GM23338 (cell line): Measurements from ENCODE around the gene HTRA2. TPM values are rescaled to one million over a fixed set of nuclear protein-coding genes. Genes with fewer than 3 reads are reported as not detected.

Source experiments
- ATAC-seq: fragments of 200-7000 bp; cut with Tn5 transposase; 3 replicates; pipeline ENCODE4 v1.9.1; 2020
- DNase-seq: peaks from one replicate; pipeline ENCODE4 v3.0.0-alpha.2; 2015; ENCODE audit warnings: low spot score
- H2AFZ ChIP-seq: fragments of 200-600 bp; sonication (generic); 2 replicates; pipeline ENCODE4 v1.8.0; 2016; ENCODE audit warnings: antibody characterized with exemption, mild to moderate bottlenecking, moderate library complexity
- H3F3A ChIP-seq: fragments of 200-600 bp; sonication (generic); replicated peaks from 2 replicates; pipeline ENCODE4 v1.8.0; 2017; ENCODE audit warnings: antibody characterized with exemption, mixed run types, low read depth
- H3K27ac ChIP-seq: fragments of 200-600 bp; sonication (generic); 2 replicates; pipeline ENCODE4 v1.6.1; 2016; ENCODE audit warnings: low read depth
- H3K27me3 ChIP-seq: fragments of 200-600 bp; sonication (generic); 2 replicates; pipeline ENCODE4 v1.8.0; 2016; ENCODE audit warnings: mild to moderate bottlenecking, mixed run types, moderate library complexity; ENCODE audit not compliant: insufficient read depth
- H3K36me3 ChIP-seq: fragments of 200-600 bp; sonication (generic); 2 replicates; pipeline ENCODE4 v1.8.0; 2016; ENCODE audit warnings: mild to moderate bottlenecking; ENCODE audit not compliant: insufficient read depth
- H3K4me1 ChIP-seq: fragments of 200-600 bp; sonication (generic); 2 replicates; pipeline ENCODE4 v1.8.0; 2016; ENCODE audit warnings: mild to moderate bottlenecking, moderate library complexity; ENCODE audit not compliant: insufficient read depth
- H3K4me2 ChIP-seq: fragments of 200-600 bp; sonication (generic); 2 replicates; pipeline ENCODE4 v1.7.1; 2017; ENCODE audit warnings: mixed run types
- H3K4me3 ChIP-seq: fragments of 200-600 bp; sonication (generic); 2 replicates; pipeline ENCODE4 v1.6.1; 2016; ENCODE audit warnings: mixed run types
- H3K79me2 ChIP-seq: fragments of 200-600 bp; sonication (generic); replicated peaks from 2 replicates; pipeline ENCODE4 v1.8.0; 2017; ENCODE audit warnings: mild to moderate bottlenecking; ENCODE audit not compliant: insufficient read depth
- H3K9me2 ChIP-seq: fragments of 200-600 bp; sonication (generic); 2 replicates; pipeline ENCODE4 v1.8.0; 2017; ENCODE audit not compliant: insufficient read depth
- H4K20me1 ChIP-seq: fragments of 200-600 bp; sonication (generic); replicated peaks from 2 replicates; pipeline ENCODE4 v1.8.0; 2017; ENCODE audit warnings: mild to moderate bottlenecking; ENCODE audit not compliant: insufficient read depth
- H3K27ac Mint-ChIP-seq: 2 replicates; pipeline ENCODE4 v1.8.0; 2020; ENCODE audit warnings: inconsistent platforms, mild to moderate bottlenecking, moderate library complexity, mixed read lengths
- H3K27me3 Mint-ChIP-seq: 3 replicates; pipeline ENCODE4 v1.8.0; 2022; ENCODE audit warnings: low read depth, mild to moderate bottlenecking, moderate library complexity, mixed read lengths, inconsistent platforms; ENCODE audit not compliant: insufficient read depth, poor library complexity
- H3K36me3 Mint-ChIP-seq: 3 replicates; pipeline ENCODE4 v1.8.0; 2021; ENCODE audit warnings: low read depth, mild to moderate bottlenecking, inconsistent platforms, moderate library complexity, mixed read lengths
- H3K4me1 Mint-ChIP-seq: 3 replicates; pipeline ENCODE4 v1.8.0; 2020; ENCODE audit warnings: mild to moderate bottlenecking, inconsistent platforms, mixed read lengths
- H3K4me3 Mint-ChIP-seq: 3 replicates; pipeline ENCODE4 v1.8.0; 2021; ENCODE audit warnings: moderate library complexity, mild to moderate bottlenecking, inconsistent platforms, mixed read lengths
- H3K9me3 Mint-ChIP-seq: 3 replicates; pipeline ENCODE4 v1.8.0; 2020; ENCODE audit warnings: moderate library complexity, mild to moderate bottlenecking, inconsistent platforms, mixed read lengths
- CTCF ChIP-seq, 2 experiments: fragments of 200-600 bp in 1 of 2; sonication (generic) in 1 of 2; conservative IDR thresholded peaks; 2 replicates each; pipeline versions ENCODE4 v1.5.1 to v1.6.1; 2016 to 2017; ENCODE audit warnings: antibody characterized with exemption in 2 of 2, low read depth in 2 of 2, mild to moderate bottlenecking in 2 of 2, moderate library complexity in 1 of 2
- ETS1 ChIP-seq: IDR thresholded peaks from 2 replicates; pipeline ENCODE4 v1.6.1; 2016; ENCODE audit warnings: antibody characterized with exemption
- EZH2 ChIP-seq: fragments of 200-600 bp; sonication (generic); IDR thresholded peaks from one replicate; pipeline ENCODE4 v1.8.0; 2017; ENCODE audit warnings: antibody characterized with exemption, mild to moderate bottlenecking, low read depth; ENCODE audit not compliant: unreplicated experiment
- JUNB ChIP-seq: IDR thresholded peaks from one replicate; pipeline ENCODE4 v1.6.1; 2016; ENCODE audit warnings: antibody characterized with exemption; ENCODE audit not compliant: unreplicated experiment
- NANOG ChIP-seq: IDR thresholded peaks from 2 replicates; pipeline ENCODE4 v1.6.1; 2016; ENCODE audit warnings: antibody characterized with exemption, borderline replicate concordance
- ZNF114 ChIP-seq: fragments of 250-450 bp; sonication (Bioruptor Pico); IDR thresholded peaks from 2 replicates; pipeline ENCODE4 v1.5.0; 2020; ENCODE audit warnings: mild to moderate bottlenecking, moderate library complexity
- ZNF462 ChIP-seq: fragments of 250-450 bp; sonication (Bioruptor Pico); IDR thresholded peaks from 2 replicates; pipeline ENCODE4 v1.5.0; 2020; ENCODE audit warnings: mild to moderate bottlenecking, moderate library complexity
- polyA plus RNA-seq: library from polyadenylated mRNA; unstranded; fragments of >200 nt; fragmentation: Nextera tagmentation; extraction: Ambion mirVana; gene quantifications from 2 replicates; pipeline ENCODE4 v1.2.1, GENCODE V29; 2016
- total RNA-seq: library from RNA; depleted of rRNA; stranded (reverse); fragments of >200 nt; shearing (Covaris generic); gene quantifications from 2 replicates; pipeline ENCODE4 v1.2.3, GENCODE V29; 2014

HTRA2 gene
- total and polyA plus RNA-seq, 2 experiments from 2014 or later: 17.8 to 19.7 TPM

- TF ChIP-seq ETS1: no peak
- no peak for TF ChIP-seq NANOG
- TF ChIP-seq JUNB: no peak
- no peak for TF ChIP-seq EZH2
These were observed 28.8 kb downstream of the HTRA2 start (continued) for GRCh38 chr2:74558284-74559230.

GRCh38 chr2:74559912-74560311 lies 30.2 kb downstream of the HTRA2 start:
- peak; percentile 65 for DNase-seq
- no peak overlapping the region for H3K27ac Mint-ChIP-seq
- peaks cover 52% of the 10 kb centered on the region for H3K27me3 ChIP-seq

More at GRCh38 chr2:74559912-74560311, 30.2 kb downstream of the HTRA2 start:
- no peak for TF ChIP-seq ZNF114 (CRISPR knock-in tag)
- no peak for TF ChIP-seq EZH2
- TF ChIP-seq CTCF (conservative IDR thresholded peaks at IDR 0.05; ENCODE audit: low read depth in 2 of 2): 0 out of 4 replicates have a peak, but pooled peaks of 1 of the 2 experiments have one; percentile 3
- TF ChIP-seq ZNF462 (CRISPR knock-in tag): no peak
- peak overlapping the region; percentile 18; the same call in 1 of the 3 replicates for H3K4me3 Mint-ChIP-seq
- no peaks in the 10 kb centered on the region for H3K36me3 Mint-ChIP-seq
- Histone ChIP-seq H3K27ac (no peak overlapping the region), H2AFZ (no peak overlapping the region), H3F3A (no peaks in the 10 kb centered on the region), H4K20me1 (no peaks in the 10 kb centered on the region), H3K79me2 (no peaks in the 10 kb centered on the region), H3K36me3 (no peaks in the 10 kb centered on the region), H3K9me2 (no peaks in the 10 kb centered on the region), H3K4me3 (no peak overlapping the region), H3K4me1 (peaks cover 10% of the 10 kb centered on the region), H3K4me2 (peak overlapping the region; percentile 36; the same call in 1 of the 2 replicates)
- ATAC-seq: peak; percentile 61
- H3K9me3 Mint-ChIP-seq: no peaks in the 10 kb centered on the region
- peaks cover 45% of the 10 kb centered on the region for H3K27me3 Mint-ChIP-seq
- H3K4me1 Mint-ChIP-seq: peaks cover 19% of the 10 kb centered on the region
